ENCODE results near the gene OXER1. TPM values are rescaled to one million over a fixed set of nuclear protein-coding genes. Genes with fewer than 3 reads are reported as not detected.

The OXER1 gene
- total RNA-seq, 2 experiments from 2014 or later: 0.40 TPM; not detected in 1

DNA sequence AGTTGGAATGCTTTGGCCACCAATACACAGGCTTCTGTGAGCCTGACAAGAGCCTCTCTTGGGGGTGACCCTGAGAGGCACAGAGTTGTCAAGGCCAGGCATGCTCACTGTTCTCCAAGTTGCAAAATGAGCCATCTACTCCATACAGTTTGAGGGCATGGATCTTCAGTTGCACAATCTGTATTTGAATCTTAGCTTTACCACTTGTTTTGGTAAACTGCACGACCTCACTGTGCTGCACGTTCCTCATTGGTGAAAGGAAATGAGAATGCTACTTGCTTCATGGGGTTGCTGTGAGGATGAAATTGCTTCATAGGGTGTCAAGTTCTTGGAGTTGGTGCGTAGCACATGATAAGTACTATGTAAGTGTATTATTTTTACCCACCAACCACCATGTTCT, 40.4 kb upstream of the OXER1 start:
- Mint-ChIP-seq H3K4me1 (ENCODE audit: low read depth) (peaks cover 16% of the 10 kb centered on the region), H3K4me3 (no peak overlapping the region), H3K9me3 (no peaks in the 10 kb centered on the region), H3K27ac (no peak overlapping the region), H3K27me3 (no peaks in the 10 kb centered on the region), H3K36me3 (ENCODE audit: low read depth) (no peaks in the 10 kb centered on the region)
- no peak for DNase-seq
- no peak for ATAC-seq
- TF ChIP-seq, protein P1, sequence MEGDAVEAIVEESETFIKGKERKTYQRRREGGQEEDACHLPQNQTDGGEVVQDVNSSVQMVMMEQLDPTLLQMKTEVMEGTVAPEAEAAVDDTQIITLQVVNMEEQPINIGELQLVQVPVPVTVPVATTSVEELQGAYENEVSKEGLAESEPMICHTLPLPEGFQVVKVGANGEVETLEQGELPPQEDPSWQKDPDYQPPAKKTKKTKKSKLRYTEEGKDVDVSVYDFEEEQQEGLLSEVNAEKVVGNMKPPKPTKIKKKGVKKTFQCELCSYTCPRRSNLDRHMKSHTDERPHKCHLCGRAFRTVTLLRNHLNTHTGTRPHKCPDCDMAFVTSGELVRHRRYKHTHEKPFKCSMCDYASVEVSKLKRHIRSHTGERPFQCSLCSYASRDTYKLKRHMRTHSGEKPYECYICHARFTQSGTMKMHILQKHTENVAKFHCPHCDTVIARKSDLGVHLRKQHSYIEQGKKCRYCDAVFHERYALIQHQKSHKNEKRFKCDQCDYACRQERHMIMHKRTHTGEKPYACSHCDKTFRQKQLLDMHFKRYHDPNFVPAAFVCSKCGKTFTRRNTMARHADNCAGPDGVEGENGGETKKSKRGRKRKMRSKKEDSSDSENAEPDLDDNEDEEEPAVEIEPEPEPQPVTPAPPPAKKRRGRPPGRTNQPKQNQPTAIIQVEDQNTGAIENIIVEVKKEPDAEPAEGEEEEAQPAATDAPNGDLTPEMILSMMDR (IDR thresholded peaks at IDR 0.05): no peak
- POLR2A ChIA-PET: no interaction called here
- CTCF ChIA-PET: interaction anchor here (1.2 to 1.3 kb wide), 2 partner anchors 9 to 24 kb away, joined by 3 read pairs; no protein-coding TSS in a partner anchor
- intact Hi-C loops (cut with micrococcal nuclease): no loop called here

DNA sequence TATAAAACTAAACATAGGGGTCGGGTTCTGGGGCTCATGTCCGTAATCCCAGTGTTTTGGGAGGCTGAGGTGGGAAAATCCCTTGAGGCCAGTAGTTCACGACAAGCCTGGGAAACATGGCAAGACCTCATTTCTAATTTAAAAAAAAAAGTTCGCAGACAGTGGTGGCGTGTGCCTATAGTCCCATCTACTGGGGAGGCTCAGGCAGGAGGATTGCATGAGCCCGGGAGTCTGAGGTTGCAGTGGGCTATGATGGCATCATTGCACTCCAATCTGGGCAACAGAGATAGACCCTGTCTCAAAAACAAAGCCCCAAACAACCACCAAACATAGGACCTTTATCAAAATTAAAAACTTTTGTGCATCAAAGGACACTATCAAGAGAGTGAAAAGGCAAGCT, 38.2 kb upstream of the OXER1 start:
- ATAC-seq (no peak), DNase-seq (no peak)
- ChIA-PET POLR2A (interaction anchor here (3.2 kb wide), 1 partner anchor 8 kb away, joined by 25 read pairs; no protein-coding TSS in a partner anchor), CTCF (interaction anchor here (1.1 kb wide), 1 partner anchor 9 kb away, joined by 3 read pairs; no protein-coding TSS in a partner anchor)
- peaks cover 15% of the 10 kb centered on the region for H3K4me1 Mint-ChIP-seq (ENCODE audit: low read depth)
- H3K27ac Mint-ChIP-seq: no peak overlapping the region
- no peak overlapping the region for H3K4me3 Mint-ChIP-seq
- intact Hi-C loops (cut with micrococcal nuclease): no loop called here
- H3K9me3 Mint-ChIP-seq: no peaks in the 10 kb centered on the region
- TF ChIP-seq, protein P1 (IDR thresholded peaks at IDR 0.05): no peak
- no peaks in the 10 kb centered on the region for H3K27me3 Mint-ChIP-seq
- H3K36me3 Mint-ChIP-seq (ENCODE audit: low read depth): no peaks in the 10 kb centered on the region

GRCh38 chr2:42801381-42801780, 37.4 kb upstream of the OXER1 start:
- H3K4me3 Mint-ChIP-seq: no peak overlapping the region
- peaks cover 20% of the 10 kb centered on the region for H3K4me1 Mint-ChIP-seq (ENCODE audit: low read depth)
- no peak overlapping the region for H3K27ac Mint-ChIP-seq
- no peaks in the 10 kb centered on the region for H3K9me3 Mint-ChIP-seq
- ATAC-seq: no peak
- H3K27me3 Mint-ChIP-seq: no peaks in the 10 kb centered on the region
- TF ChIP-seq, protein P1 (IDR thresholded peaks at IDR 0.05): no peak
- DNase-seq: no peak
- ChIA-PET POLR2A (interaction anchor here (3.2 kb wide), 1 partner anchor 9 kb away, joined by 25 read pairs; no protein-coding TSS in a partner anchor), CTCF (interaction anchor here (2.6 kb wide), 1 partner anchor 9 kb away, joined by 15 read pairs; no protein-coding TSS in a partner anchor)
- intact Hi-C loops (cut with micrococcal nuclease): no loop called here
- no peaks in the 10 kb centered on the region for H3K36me3 Mint-ChIP-seq (ENCODE audit: low read depth)

- POLR2A ChIA-PET: interaction anchor here (3.2 kb wide), 1 partner anchor 9 kb away, joined by 25 read pairs; no protein-coding TSS in a partner anchor
- TF ChIP-seq, protein P1 (IDR thresholded peaks at IDR 0.05): no peak
- Mint-ChIP-seq H3K9me3 (no peaks in the 10 kb centered on the region), H3K4me1 (ENCODE audit: low read depth) (peaks cover 24% of the 10 kb centered on the region), H3K36me3 (ENCODE audit: low read depth) (no peaks in the 10 kb centered on the region), H3K27ac (no peak overlapping the region), H3K4me3 (no peak overlapping the region), H3K27me3 (no peaks in the 10 kb centered on the region)
- ATAC-seq: no peak
- no peak for DNase-seq
- intact Hi-C loops (cut with micrococcal nuclease): no loop called here
- CTCF ChIA-PET: interaction anchor here (1.5 to 2.6 kb wide), 2 partner anchors 9 to 27 kb away, joined by 7 to 15 read pairs; no protein-coding TSS in a partner anchor
These were observed 37.0 kb upstream of the OXER1 start for GRCh38 chr2:42800981-42801380.

DNA sequence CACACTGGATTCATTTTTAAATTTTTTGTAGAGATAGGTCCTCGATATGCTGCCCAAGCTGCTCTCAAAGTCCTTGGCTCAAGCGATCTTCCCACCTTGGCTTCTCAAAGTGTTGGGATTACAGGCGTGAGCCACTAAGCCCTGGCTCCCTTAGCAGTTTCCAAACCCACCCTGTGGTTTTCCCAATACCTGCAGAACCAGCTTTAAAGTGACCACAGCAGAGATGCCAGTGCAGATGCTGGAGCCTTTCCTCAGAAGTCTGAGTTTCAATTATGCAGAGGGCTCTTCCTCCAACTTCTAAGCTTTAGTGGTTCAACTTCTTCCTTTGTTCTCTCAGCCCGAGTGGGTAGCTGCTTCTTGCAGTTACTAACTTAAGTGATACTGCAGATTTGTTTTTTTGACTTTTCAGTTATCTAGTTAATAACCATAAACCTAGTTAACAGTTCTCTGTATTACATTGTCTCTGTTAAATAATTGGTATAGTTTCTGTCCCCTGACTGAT, 36.6 kb upstream of the OXER1 start:
- DNase-seq (no peak), ATAC-seq (no peak)
- Mint-ChIP-seq H3K36me3 (ENCODE audit: low read depth) (no peaks in the 10 kb centered on the region), H3K4me1 (ENCODE audit: low read depth) (peaks cover 29% of the 10 kb centered on the region), H3K27me3 (no peaks in the 10 kb centered on the region), H3K27ac (no peak overlapping the region), H3K4me3 (no peak overlapping the region), H3K9me3 (no peaks in the 10 kb centered on the region)
- ChIA-PET CTCF (interaction anchor here (1.5 to 2.6 kb wide), 2 partner anchors 10 to 28 kb away, joined by 7 to 15 read pairs; no protein-coding TSS in a partner anchor), POLR2A (interaction anchor here (3.2 kb wide), 1 partner anchor 10 kb away, joined by 25 read pairs; no protein-coding TSS in a partner anchor)
- TF ChIP-seq, protein P1 (IDR thresholded peaks at IDR 0.05): no peak
- intact Hi-C loops (cut with micrococcal nuclease): no loop called here
